Bronchial epithelial cell (primary cell): Measurements from ENCODE around the gene ZFP2. TPM values are rescaled to one million over a fixed set of nuclear protein-coding genes. Genes with fewer than 3 reads are reported as not detected.

ENCODE experiments used
- DNase-seq: peaks from one replicate; pipeline ENCODE4 v3.0.0-alpha.2; 2010; ENCODE audit warnings: low read depth
- FAIRE-seq: peaks from 2 replicates; lab custom pipeline; 2011; peaks lifted over from hg19 to GRCh38; lab: Jason Lieb, UNC
- H3K27me3 ChIP-seq: 2 replicates; pipeline ENCODE4 v1.5.1; 2011; ENCODE audit warnings: low read length; ENCODE audit not compliant: control insufficient read depth, insufficient read depth
- H3K36me3 ChIP-seq: 2 replicates; pipeline ENCODE4 v1.5.1; 2011; ENCODE audit warnings: low read length; ENCODE audit not compliant: control insufficient read depth, insufficient read depth
- H3K4me3 ChIP-seq: 2 replicates; pipeline ENCODE4 v1.5.1; 2011; ENCODE audit warnings: mild to moderate bottlenecking, low read depth, low read length, control low read depth
- total RNA-seq: library from RNA; depleted of rRNA; stranded (reverse); fragments of >200 nt; gene quantifications from 2 replicates; pipeline ENCODE4 v1.2.1, GENCODE V29; 2014
- TF ChIP-seq, protein P1 (sequence below): IDR thresholded peaks from 2 replicates; pipeline ENCODE4 v1.5.1; 2011; ENCODE audit warnings: mild to moderate bottlenecking, moderate library complexity, low read length, control low read depth, inconsistent platforms; ENCODE audit not compliant: insufficient read depth, severe bottlenecking

ZFP2 gene
- total RNA-seq, 1 donor from 2014 or later = 0.53 TPM

DNA sequence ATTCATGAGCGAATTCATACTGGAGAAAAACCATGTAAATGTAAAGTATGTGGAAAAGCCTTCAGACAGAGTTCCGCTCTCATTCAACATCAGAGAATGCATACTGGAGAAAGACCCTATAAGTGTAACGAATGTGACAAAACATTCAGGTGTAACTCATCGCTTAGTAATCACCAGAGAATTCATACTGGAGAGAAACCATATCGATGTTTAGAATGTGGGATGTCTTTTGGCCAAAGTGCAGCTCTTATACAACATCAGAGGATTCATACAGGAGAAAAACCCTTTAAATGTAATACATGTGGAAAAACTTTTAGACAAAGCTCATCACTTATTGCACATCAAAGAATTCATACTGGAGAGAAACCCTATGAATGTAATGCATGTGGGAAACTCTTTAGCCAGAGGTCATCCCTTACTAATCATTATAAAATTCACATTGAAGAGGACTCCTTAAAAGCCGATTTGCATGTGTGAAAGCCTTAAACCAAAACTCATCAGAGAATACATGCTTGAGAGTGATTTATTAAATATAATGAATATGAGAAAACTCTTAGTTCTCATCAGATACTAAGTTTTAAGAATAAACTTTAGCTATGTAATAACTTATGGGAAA is 11.8 kb upstream of the ZFP2 start:
- TF ChIP-seq, protein P1, sequence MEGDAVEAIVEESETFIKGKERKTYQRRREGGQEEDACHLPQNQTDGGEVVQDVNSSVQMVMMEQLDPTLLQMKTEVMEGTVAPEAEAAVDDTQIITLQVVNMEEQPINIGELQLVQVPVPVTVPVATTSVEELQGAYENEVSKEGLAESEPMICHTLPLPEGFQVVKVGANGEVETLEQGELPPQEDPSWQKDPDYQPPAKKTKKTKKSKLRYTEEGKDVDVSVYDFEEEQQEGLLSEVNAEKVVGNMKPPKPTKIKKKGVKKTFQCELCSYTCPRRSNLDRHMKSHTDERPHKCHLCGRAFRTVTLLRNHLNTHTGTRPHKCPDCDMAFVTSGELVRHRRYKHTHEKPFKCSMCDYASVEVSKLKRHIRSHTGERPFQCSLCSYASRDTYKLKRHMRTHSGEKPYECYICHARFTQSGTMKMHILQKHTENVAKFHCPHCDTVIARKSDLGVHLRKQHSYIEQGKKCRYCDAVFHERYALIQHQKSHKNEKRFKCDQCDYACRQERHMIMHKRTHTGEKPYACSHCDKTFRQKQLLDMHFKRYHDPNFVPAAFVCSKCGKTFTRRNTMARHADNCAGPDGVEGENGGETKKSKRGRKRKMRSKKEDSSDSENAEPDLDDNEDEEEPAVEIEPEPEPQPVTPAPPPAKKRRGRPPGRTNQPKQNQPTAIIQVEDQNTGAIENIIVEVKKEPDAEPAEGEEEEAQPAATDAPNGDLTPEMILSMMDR = no peak
- Histone ChIP-seq H3K27me3 (no peaks in the 10 kb centered on the region), H3K4me3 (no peak overlapping the region), H3K36me3 (peaks cover 3% of the 10 kb centered on the region)
- DNase-seq (no peak), FAIRE-seq (no peak)

DNA sequence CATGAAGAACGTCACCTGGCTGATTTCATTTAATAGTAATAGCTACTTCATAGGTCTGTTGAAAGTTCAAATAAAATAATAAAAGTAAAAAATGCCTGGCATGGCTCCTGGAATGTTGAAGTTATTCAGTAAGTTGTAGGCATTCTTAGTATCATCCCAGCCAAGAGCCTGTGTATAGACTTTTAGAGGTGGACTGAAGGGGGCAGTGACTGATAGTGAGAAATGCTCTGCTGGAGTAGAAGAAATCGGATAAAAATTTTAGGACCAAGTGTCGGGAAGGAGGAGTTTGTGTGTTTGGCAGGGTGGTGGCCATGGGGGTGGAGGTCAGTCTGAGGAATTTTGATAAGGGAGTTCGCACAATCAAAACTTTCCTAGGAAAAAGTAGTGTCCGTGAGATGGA is 3.6 kb downstream of the ZFP2 start:
- FAIRE-seq (no peak), DNase-seq (no peak)
- H3K36me3 ChIP-seq = no peaks in the 10 kb centered on the region
- TF ChIP-seq, protein P1 = no peak
- H3K27me3 ChIP-seq = no peaks in the 10 kb centered on the region
- H3K4me3 ChIP-seq = no peak overlapping the region

DNA sequence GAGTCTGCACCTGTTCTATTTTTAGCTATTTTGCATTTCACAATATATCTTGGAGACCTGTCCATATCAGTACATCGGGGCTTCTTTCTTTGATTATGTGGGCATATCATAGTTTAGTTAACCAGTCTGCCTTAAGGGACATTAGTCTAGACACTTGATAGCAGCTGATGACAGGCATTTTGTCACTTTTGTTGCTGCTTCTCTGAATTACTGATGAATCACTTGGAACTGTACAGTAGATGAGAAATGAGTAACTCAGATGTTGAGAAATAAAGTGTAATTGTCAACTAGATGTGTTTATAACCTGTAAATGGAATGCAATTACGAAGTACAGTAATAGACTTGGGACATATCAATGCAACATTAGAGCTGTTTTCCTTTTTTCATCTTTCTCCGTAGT is 7.1 kb downstream of the ZFP2 start:
- TF ChIP-seq, protein P1 = no peak
- no peak for FAIRE-seq
- Histone ChIP-seq H3K27me3 (no peaks in the 10 kb centered on the region), H3K36me3 (no peaks in the 10 kb centered on the region), H3K4me3 (no peak overlapping the region)
- peak; percentile 83 for DNase-seq

DNA sequence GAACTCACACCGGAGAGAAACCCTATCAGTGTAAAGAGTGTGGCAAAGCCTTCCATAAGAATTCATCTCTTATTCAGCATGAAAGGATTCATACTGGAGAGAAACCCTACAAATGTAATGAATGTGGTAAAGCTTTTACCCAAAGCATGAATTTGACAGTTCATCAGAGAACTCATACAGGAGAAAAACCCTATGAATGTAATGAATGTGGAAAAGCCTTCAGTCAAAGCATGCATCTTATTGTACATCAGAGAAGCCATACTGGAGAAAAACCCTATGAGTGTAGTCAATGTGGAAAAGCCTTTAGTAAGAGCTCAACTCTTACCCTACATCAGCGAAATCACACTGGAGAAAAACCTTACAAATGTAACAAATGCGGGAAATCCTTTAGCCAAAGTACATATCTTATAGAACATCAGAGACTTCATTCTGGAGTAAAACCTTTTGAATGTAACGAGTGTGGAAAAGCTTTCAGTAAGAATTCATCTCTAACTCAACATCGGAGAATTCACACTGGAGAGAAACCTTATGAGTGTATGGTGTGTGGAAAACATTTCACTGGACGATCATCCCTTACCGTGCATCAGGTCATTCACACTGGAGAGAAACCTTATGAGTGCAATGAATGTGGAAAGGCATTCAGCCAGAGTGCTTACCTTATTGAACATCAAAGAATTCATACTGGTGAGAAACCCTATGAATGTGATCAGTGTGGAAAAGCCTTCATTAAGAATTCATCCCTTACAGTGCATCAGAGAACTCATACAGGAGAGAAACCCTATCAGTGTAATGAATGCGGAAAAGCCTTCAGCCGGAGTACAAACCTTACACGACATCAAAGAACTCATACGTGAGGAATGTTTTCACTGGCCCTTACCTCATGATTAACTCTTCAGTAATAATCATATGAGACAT is 36.4 kb downstream of the ZFP2 start:
- no peaks in the 10 kb centered on the region for H3K27me3 ChIP-seq
- H3K36me3 ChIP-seq = no peaks in the 10 kb centered on the region
- TF ChIP-seq, protein P1 = no peak
- FAIRE-seq (no peak), DNase-seq (no peak)
- no peak overlapping the region for H3K4me3 ChIP-seq

DNA sequence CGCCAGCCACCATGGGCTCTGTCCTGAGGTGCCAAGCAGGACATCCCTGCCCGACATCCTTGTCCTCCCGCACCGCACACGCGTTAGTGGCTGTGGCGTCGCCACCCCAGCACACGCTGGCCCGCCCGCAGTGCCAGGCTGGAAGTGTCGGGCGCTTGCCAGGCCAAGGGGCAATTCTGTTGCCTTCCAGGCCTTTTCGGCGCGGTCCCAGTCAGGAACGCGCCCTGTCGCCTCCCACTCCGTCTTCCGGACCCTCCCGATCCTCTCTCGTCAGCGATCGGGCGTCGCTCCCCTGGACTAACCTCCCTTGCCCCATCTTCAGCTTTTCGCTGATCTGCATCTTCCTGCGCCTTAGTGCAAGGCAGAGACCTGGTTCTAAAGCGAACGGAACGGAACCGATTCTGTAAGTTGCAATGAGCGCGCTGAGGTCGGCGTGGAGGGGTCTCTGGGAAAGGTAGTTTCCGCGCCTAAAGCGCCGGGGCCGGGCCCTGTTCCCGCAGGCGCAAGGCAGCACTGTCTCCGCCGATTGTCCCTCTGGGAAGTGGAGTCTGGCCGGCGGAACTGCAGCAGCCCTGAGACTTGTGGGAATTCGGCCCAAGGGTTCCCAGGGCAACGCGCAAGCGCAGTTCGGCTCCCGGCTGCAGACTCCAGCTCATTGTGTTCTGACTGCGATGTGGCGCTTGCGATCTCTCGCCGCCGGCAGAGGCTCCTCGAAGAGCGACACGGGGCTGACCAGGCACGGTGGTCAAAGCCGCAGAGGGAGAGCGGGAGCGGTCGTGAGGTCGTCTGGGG is 45.1 kb downstream of the ZFP2 start, which contains the start of gene ZNF454:
TSS of gene ZNF454 (plus strand) at position 630 of the 792 bp plus-strand sequence. CDS start 1,594 bp downstream, outside the sequence.
- Histone ChIP-seq H3K36me3 (no peaks in the 10 kb centered on the region), H3K4me3 (peak within 1 kb of the TSS; percentile 49), H3K27me3 (no peaks in the 10 kb centered on the region)
- DNase-seq = peak; percentile 78
- no peak for FAIRE-seq
- TF ChIP-seq, protein P1 = no peak
